A549 (cell line): ENCODE results near the gene SMIM31.

Experiments used
- CEBPB ChIP-seq, 2 experiments: fragments of >200 bp in 1 of 2; sonication (Bioruptor Twin) in 1 of 2; formaldehyde crosslinking in 1 of 2; IDR thresholded peaks; 2 replicates each; pipeline ENCODE4 v1.6.1; 2012 to 2016
- CHD4 ChIP-seq: fragments of 200-600 bp; sonication (generic); IDR thresholded peaks from 2 replicates; pipeline ENCODE4 v1.6.1; 2016; ENCODE audit warnings: antibody characterized with exemption, mild to moderate bottlenecking, borderline replicate concordance
- ELK1 ChIP-seq: fragments of 150-350 bp; IDR thresholded peaks from 2 replicates; pipeline ENCODE4 v1.6.1; 2014; ENCODE audit warnings: low read depth, mild to moderate bottlenecking, low read length
- EP300 ChIP-seq, 2 experiments: fragments of >200 bp; sonication (Bioruptor Twin); formaldehyde crosslinking; IDR thresholded peaks; 2 replicates in 1 of 2; 3 replicates in 1 of 2; pipeline ENCODE4 v1.6.1; 2016 to 2017
- FOSL2 ChIP-seq, 2 experiments: fragments of 450-650 bp in 1 of 2; fragments of >200 bp in 1 of 2; sonication (Bioruptor Twin) in 1 of 2; formaldehyde crosslinking; IDR thresholded peaks; 2 replicates each; pipeline versions ENCODE4 v1.5.0 to v1.6.1; 2016 to 2020; ENCODE audit warnings: mild to moderate bottlenecking in 1 of 2, moderate library complexity in 1 of 2
- JUN ChIP-seq, 2 experiments: fragments of >200 bp; sonication (Bioruptor Twin); formaldehyde crosslinking; IDR thresholded peaks; 2 replicates in 1 of 2; 3 replicates in 1 of 2; pipeline ENCODE4 v1.6.1; 2016 to 2017
- MAX ChIP-seq: IDR thresholded peaks from 2 replicates; pipeline ENCODE4 v1.6.1; 2012
- MAZ ChIP-seq: fragments of 150-350 bp; IDR thresholded peaks from 2 replicates; pipeline ENCODE4 v1.6.1; 2014; ENCODE audit warnings: antibody characterized with exemption, low read depth, low read length, borderline replicate concordance
- POLR2A ChIP-seq: IDR thresholded peaks from 2 replicates; pipeline ENCODE4 v1.6.1; 2012; ENCODE audit warnings: mild to moderate bottlenecking, low read length
- POLR2AphosphoS2 ChIP-seq: conservative IDR thresholded peaks from 2 replicates; pipeline ENCODE4 v1.6.1; 2012; ENCODE audit warnings: low read length, improper control_type of control experiment, inconsistent platforms
- REST ChIP-seq: fragments of 200-600 bp; sonication (generic); IDR thresholded peaks from 2 replicates; pipeline ENCODE4 v1.6.1; 2016; ENCODE audit warnings: antibody characterized with exemption, mild to moderate bottlenecking, moderate library complexity
- RFX5 ChIP-seq: fragments of 450-650 bp; IDR thresholded peaks from 2 replicates; pipeline ENCODE4 v1.7.1; 2014; ENCODE audit warnings: antibody characterized with exemption, mild to moderate bottlenecking, moderate library complexity
- RNF2 ChIP-seq: fragments of 200-600 bp; sonication (generic); IDR thresholded peaks from 2 replicates; pipeline ENCODE4 v1.6.1; 2016; ENCODE audit warnings: low read depth, mild to moderate bottlenecking, antibody characterized with exemption, moderate library complexity, borderline replicate concordance
- TF ChIP-seq, protein P1 (sequence below): fragments of >200 bp; sonication (Bioruptor Twin); formaldehyde crosslinking; IDR thresholded peaks from 3 replicates; pipeline ENCODE4 v1.5.1; 2016

- TF ChIP-seq ELK1 (no peak), CHD4 (no peak), POLR2A (no peak), RFX5 (no peak), RNF2 (no peak), MAZ (no peak), FOSL2 (IDR thresholded peaks at IDR 0.05) (no peak), FOSL2 (CRISPR knock-in tag; IDR thresholded peaks at IDR 0.05) (no peak), CEBPB (IDR thresholded peaks at IDR 0.05) (no peak), MAX (no peak), EP300 (IDR thresholded peaks at IDR 0.05) (no peak), JUN (IDR thresholded peaks at IDR 0.05) (no peak), REST (no peak), POLR2AphosphoS2 (no peak)
- TF ChIP-seq, protein P1, sequence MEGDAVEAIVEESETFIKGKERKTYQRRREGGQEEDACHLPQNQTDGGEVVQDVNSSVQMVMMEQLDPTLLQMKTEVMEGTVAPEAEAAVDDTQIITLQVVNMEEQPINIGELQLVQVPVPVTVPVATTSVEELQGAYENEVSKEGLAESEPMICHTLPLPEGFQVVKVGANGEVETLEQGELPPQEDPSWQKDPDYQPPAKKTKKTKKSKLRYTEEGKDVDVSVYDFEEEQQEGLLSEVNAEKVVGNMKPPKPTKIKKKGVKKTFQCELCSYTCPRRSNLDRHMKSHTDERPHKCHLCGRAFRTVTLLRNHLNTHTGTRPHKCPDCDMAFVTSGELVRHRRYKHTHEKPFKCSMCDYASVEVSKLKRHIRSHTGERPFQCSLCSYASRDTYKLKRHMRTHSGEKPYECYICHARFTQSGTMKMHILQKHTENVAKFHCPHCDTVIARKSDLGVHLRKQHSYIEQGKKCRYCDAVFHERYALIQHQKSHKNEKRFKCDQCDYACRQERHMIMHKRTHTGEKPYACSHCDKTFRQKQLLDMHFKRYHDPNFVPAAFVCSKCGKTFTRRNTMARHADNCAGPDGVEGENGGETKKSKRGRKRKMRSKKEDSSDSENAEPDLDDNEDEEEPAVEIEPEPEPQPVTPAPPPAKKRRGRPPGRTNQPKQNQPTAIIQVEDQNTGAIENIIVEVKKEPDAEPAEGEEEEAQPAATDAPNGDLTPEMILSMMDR = no peak
Measured at GRCh38 chr4:164756686-164757085, 2.8 kb downstream of the SMIM31 start.
